Suppressor macrophage treated with lipopolysaccharide for 4 hours (primary cell): ENCODE results near the gene EPS15.

Experiments
- DNase-seq: peaks from one replicate; pipeline ENCODE4 v3.0.0-alpha.2; 2020

Gene EPS15

GRCh38 chr1:51359879-51360278 is 159.2 kb downstream of the EPS15 start:
- DNase-seq, result no peak

- no peak for DNase-seq
Measured at GRCh38 chr1:51355382-51355781, 163.7 kb downstream of the EPS15 start.

DNA sequence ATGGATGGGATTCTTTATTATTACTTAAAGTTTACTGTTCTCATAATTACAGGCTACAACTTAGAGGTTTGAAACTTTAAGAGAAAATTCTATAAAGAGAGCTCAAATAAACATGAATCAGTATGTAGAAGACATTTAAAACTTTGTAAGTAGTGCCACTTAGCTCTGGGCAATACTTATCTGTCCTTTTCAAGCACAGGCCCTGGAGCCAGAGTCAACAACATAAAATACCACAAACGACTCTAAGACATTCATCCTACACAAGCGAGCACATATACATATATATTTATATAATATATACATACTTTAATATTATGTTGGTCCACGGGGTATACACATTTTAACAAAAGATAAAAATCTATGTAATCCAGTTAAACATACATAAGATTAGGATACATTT is 164.7 kb downstream of the EPS15 start:
- no peak for DNase-seq

DNA sequence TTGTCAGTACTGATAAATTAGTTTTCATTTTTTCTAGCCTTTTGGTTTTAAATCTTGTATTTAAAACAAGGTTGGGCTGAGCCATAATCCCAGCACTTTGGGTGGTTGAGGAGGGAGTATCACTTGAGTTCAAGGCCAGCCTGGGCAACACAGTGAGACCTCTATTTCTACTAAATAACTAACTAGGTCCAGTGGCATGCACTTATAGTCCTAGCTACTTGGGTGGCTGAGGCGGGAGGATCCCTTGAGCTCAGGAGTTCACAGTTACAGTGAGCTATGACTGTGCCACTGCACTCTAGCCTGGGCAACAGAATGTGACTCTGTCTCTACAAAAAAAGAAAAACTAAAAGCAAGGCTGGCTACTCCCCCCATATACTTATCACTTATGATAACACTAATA is 167.2 kb downstream of the EPS15 start:
- no peak for DNase-seq

- DNase-seq, result no peak
Measured at GRCh38 chr1:51349862-51350261, 169.2 kb downstream of the EPS15 start.

DNA sequence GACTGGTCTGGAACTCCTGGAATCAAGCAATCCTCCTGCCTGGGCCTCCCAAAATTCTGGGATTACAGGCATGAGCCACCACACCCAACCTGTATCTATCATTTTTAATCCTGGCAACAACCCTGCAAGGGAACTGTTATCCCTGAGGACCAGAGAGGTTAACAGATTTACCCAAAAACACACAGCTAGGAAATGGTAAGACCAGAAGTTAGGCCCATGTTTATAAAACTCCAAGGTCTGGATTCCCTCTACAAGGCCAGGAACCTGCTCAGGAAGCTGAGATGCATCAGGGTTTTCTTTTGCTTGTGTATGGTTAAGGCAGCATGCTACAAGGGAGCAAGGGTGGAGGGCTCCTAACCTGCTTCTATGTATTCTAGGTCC is 170.9 kb downstream of the EPS15 start:
- no peak for DNase-seq

- no peak for DNase-seq
Measured at GRCh38 chr1:51347398-51348146, 171.5 kb downstream of the EPS15 start.

DNA sequence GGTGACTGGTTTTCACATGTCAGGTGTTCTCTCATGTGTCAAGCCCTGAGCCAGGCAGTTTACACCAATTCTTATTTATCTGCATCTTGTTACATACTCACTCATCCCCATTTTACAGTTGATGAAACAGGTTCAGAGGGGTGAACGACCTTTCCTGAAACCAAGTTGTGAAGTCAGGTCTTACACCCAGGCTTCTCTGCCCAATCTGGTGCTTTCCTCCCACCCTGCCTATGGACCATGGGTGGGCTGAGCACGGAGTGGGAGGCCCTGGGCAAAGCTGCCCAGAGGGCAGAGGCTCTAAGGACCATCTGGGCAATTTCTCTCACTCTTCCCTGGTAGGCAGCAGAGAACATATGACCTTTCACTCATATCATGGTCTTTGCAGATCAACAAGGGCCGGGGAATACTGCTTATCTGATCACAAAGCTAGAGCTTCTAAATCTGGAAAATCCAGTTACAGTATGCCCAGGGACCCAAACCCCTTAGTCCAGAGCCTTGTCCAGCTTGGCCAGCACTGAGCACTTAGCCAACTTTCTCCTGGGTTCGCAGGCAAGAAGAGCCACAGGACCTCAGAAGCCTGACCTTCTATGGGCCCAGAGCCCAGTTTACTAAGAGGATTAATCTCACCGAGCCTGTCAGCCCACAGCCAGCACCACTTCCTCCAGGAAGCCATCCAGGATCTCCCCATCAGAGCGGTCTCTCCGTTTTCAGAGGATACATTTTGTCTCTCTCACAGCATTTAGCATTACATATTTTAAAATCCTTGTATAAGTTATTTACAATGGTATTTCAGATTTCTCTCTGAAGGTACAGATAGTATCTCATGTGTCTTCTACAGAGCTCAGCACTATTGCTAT is 172.8 kb downstream of the EPS15 start:
- no peak for DNase-seq

DNA sequence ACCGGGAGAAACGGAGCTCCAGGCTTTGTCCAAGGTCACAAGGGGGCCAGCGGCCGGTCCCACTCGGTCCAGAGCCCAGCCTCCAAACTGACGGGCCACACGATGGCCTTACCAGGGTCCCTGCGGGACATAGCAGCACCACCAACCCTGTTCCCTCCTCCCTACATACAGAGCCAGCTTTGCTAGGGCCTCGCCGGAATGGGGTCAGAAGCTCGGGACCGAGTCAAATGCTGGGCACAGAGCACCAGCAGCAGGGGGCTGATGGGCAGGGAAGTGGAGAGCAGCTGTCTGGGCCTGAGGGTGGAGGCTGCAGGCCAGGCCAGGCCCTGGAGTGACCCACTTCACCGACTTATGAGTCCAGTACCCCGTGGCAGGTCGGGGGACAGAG is 173.8 kb downstream of the EPS15 start:
- no peak for DNase-seq

DNA sequence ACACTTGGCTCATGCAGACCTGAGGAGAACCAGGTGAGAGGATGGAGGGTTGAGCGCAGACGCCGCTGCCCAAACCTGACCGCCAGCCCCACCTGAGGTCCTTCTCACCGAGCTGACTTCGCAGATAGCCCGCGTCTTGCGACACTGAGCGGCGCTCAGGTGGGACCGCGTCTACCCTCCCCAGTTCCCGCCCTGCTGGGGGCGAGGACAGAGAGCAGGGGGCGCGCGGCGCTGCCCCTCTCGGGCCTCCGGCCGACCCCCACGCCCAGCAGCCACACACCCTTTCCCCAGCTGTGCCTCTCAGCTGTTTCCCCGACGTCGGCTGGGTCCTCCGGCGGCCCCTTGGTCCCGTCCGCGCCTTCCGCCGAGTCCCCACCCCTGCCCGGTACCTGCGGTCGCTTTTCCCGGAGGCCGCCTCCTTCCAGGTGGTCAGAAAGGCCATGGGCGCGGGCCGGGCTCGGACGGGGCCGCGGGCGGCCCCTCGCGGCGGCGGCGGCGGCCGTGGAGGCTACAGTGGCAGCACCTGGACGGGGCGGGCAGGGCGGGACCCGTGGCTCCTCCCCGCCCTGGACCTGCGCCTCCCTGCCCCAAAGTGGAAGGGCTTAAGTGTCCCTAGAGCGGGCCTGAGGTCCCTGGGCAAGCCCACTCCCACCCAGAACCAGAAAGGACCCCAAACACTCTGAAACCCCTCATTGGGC is 174.3 kb downstream of the EPS15 start:
- DNase-seq, result no peak

DNA sequence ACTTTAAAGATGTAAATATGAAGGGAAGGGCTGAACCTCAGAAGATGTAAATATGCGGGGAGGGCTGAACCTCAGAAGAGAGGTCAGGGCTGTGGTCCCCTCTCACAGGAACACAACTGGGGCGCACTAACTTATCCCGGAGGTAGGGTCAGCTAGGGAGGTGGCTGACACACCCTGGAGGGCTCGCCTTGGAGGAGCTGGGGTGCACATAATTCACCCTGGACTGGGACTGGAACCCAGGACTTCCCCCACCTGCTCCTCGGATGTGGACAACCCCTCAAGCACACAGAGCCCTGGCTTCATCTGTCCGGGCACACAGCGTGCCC is 174.8 kb downstream of the EPS15 start:
- DNase-seq, result no peak

- DNase-seq, result no peak
Measured at GRCh38 chr1:51343624-51344023, 175.4 kb downstream of the EPS15 start.

GRCh38 chr1:51342591-51343206 is 176.4 kb downstream of the EPS15 start:
- DNase-seq, result no peak

GRCh38 chr1:51341876-51342496 is 177.1 kb downstream of the EPS15 start:
- DNase-seq, result no peak

DNA sequence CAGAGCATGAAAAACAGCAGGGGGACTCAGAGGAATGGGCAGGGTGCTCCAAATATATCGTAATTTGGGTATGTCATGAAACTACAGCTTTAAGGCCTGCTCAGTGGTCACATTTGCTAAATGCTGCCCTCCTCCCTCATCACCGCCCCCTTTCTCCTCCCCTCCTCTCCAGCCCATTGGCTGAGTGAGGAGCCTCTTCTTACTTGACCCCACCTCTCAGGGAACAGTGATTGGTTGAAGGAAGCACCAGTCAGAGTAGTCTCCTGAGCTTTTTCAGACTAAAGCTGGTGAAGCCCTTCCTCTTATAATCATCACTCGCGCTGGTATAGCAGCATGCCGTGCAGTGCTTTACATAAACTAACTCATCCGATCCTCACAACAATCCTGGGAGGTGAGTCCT is 178.7 kb downstream of the EPS15 start:
- no peak for DNase-seq

DNA sequence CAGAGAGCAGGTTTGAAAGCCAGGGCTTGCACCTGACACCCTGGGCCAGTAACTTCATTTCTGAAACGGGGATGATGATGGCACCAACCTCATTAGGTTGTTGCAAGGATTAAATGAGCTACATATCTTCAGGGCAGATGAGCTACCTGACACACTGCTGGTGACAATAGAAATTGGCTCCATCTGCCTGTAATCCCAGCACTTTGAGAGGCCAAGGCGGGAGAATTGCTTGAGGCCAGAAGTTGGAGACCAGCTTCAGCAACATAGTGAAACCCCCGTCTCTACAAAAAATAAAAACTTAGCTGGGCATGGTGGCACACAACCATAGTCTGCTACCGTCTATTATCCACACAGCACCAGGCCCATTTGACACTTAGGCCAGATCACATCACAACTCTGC is 182.4 kb downstream of the EPS15 start:
- no peak for DNase-seq

DNA sequence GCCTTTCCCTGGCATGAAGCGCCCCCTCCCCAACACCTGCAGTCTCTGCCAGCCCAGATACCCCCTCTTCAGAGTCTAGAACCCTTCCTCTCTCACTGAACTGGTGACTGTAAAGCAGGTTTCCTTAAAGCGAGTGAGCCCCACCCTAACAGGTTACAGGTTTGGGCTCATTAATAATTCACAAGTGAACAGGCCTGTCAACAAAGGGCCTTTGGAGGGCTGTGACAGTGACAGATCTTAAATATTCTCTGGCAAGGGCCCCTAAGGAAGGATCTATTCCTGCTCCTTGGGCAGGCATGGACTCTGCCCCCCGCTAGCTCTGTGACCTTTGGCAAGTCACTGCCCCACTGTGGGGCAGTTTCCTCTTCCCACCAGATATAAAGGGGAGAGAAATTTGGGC is 183.1 kb downstream of the EPS15 start:
- no peak for DNase-seq

DNA sequence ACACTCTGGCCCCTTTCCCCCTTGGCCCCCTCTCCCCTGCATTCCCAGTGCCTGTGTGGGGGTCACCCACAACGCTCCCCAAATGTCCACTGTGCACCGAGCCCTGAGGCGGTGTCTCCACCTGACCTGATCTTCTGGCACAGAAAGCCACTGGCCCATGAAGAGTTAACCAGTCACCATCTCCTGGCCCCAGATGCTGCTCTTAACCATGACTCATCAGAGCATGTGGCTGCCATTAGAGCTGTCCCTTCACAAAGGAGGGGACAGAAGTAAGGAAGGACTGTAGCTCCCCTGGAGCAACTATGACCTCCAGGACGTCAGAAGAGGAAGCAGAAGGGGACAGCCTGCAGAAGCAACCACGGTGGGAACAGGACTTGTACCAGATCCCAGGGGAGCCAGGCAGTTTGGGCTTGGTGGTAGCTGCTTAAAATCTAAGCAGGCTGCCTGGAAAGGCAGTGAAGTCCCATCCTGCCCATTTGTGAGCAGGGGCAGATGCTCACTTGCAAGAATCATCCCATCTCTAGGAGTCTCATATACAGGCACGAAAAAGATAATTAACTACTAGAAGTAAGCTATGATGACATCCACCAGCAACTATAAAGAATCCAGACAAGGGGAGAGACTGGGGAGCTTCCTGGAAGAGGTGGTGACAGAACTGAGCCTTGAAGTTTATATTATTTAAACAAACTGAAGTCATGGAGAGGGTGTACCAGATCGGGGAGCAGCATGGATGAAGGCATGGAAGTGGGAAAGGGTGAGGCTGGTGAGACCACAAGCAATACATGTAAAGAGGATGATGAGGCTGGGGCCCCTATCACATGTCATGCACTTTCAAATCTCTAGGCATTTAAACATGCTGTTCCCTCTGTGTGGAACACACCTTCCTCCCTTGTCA is 187.6 kb downstream of the EPS15 start:
- peak; percentile 62 for DNase-seq

- no peak for DNase-seq
Measured at GRCh38 chr1:51330331-51331201, 188.5 kb downstream of the EPS15 start, which contains the start of gene TTC39A. Gene TTC39A, minus strand, starts transcription at chr1:51330562. Its CDS starts 85 bp downstream, at chr1:51330477.

- DNase-seq, result no peak
Measured at GRCh38 chr1:51329443-51330325, 189.4 kb downstream of the EPS15 start.
